Stromal cell of bone marrow (primary cell): Measurements from ENCODE around the gene ATXN7L3B.

Source experiments
- DNase-seq: peaks from one replicate; pipeline ENCODE4 v3.0.0-alpha.2; 2012; ENCODE audit warnings: low read depth

The ATXN7L3B gene

DNA sequence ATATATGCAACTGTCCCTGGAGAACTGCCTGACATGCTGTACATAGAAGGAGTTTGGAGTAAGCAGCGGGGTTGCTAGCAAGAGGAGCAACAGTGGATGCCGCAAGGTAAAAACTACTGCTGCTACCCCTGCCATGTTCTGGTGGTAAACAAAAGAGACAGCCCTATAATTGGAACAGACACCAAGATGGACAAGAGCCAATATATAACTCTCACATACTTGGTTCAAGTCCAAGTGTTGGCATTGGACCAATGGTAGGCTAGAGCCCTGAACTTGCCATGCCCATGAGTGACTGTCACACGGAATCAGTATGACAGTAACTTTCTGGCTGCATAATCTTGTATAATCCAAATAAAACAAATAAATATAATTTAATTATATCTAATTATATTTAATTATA lies 13.7 kb downstream of the ATXN7L3B start:
- no peak for DNase-seq

DNA sequence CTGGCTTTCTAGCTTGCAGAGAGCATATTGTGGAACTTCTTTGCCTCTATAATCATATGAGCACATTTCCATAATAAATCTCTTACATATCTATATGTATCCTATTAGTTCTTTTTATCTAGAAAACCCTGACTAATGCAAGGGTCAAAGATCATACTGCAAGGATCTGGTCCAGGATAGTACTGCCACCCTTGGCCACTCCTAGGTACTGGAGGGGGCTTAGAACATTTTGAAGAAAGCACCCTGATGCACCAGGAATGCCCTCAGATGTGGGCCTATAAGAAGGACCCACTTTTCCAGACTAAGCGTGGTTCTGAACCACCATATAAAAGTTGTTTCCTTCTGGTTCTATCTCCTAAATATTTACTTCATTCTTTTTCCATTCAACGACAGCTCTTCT lies 14.6 kb downstream of the ATXN7L3B start:
- DNase-seq, result no peak

DNA sequence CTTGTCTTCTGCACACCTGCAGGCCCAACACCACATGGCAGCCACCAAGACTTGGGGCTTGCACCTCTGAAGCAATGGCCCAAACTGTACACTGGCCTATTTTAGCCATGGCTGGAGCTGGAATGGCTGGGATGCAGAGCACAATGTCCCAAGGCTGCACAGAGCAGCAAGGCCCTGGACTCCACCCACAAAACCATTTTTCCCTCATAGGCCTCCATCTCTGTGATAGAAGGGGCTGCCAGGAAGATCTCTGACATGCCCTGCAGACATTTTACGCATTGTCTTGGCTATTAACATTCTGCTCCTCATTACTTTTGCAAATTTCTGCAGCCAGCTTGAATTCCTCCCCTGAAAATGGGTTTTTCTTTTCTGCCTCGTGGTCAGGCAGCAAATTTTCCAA lies 22.1 kb downstream of the ATXN7L3B start:
- no peak for DNase-seq

DNA sequence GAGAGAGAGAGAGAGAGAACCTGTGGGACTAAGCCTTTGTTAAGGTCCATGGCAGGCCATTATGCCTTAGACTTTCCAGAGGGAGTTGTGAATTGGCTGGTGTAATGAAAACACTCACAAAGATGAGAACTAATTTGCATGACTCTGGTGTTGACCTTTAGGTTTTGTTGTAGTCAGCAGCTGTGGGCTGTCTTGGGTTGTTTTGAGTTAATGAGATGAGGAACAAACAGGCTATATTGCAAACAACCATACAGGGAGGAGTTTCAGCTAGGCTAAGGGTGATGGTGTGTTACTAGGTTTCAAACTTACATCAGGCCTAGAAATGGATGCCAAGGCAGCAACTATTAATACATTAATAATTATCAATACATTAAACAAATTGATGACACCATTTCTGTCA lies 26.3 kb downstream of the ATXN7L3B start:
- no peak for DNase-seq

DNA sequence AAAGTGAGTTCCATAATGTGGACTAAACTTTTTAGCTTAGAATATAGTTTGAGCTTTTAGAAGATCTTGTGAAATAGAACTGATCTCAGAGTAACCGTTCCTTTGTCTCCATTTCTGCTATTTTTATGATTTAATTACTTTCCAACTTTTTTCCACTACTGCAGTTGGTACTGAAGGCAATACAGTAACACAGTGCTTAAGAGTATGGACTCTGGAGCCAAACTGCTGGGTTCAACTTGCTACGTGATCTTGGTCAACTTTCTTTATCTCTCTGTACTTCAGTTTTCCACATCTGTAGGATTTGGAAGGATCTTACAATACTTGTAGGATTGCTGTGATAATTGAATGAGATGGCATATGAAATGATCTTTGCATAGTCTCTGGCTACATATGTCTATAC lies 40.9 kb downstream of the ATXN7L3B start:
- no peak for DNase-seq

DNA sequence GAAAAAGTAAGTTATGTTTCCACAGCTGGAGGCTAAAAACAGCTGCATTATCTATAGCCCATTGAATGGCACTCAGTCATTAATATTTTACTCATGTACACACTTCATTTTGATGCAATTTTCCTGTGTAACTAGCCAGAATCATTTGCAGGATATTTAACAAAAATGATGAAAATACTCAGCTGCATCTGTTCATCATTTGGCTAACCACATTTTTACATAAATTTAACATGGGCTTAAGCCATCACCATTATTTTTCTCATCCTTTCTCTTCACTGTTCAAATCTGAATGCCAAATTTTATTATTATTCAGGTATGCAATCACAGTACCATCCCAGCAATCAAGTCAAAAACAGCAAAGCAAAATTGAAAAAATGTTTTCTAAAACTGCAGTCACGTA lies 41.8 kb downstream of the ATXN7L3B start:
- no peak for DNase-seq

DNA sequence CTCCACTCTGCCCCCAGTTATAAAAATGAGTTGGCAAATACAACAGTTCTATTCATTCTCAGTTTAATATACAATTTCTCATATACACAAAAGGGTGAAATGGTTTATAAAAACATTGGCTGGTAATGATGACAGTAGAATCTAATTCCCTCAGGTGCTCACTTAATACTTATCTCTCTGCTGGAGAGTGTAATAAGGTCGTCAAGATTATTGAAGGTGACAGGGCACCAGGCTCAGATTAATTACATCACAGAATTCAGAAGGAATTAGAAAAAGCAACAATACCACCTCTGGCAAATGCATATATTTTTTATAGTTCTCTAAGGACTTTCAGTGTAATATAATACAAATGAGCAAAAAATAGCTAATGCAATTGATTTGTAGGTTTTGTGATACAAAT lies 42.3 kb downstream of the ATXN7L3B start:
- no peak for DNase-seq

DNA sequence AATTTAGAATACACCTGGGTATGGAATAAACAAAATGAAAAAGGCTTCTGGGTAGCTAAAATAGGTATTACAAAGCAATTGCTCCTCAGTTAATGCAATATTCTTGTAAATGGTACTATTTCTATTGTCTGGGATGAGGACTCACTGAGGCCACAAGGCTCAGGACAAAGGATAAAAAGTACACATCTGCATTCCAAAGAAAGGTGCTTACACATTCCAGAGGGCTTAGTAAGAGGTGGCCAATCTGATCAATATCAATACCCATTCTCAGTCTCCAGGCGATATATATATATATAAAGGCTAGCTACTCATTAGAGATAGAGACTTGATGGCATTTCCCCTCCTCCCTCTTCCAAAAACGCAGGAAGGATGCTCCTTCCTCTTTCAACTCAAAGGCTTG lies 43.8 kb downstream of the ATXN7L3B start:
- DNase-seq, result no peak

DNA sequence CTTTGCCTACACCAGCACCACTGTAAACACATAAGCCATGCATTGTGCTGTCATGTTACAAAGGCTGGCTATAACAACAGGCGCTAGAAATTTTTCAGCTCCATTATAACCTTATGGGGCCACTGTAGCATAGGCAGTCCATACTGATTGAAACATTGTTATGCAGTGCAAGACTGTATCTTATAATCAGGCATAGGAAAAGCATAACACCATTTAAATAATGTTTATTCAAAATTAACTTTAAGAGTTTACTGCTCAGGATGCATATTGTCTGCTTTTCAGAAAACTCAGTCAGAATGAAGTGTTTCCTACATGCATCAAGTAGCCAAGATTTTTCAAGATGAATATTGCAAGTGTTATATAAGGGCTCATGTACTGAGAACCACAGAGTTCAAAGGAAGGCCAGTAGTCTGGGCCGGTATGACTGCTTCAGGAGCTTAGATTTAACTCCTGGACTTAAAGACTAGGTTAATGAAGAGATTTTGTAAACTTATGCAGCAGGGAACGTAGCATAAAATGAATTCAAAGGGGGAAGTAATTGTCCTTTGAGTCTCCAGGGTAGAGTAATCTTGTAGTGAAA lies 46.9 kb downstream of the ATXN7L3B start:
- DNase-seq, result no peak

DNA sequence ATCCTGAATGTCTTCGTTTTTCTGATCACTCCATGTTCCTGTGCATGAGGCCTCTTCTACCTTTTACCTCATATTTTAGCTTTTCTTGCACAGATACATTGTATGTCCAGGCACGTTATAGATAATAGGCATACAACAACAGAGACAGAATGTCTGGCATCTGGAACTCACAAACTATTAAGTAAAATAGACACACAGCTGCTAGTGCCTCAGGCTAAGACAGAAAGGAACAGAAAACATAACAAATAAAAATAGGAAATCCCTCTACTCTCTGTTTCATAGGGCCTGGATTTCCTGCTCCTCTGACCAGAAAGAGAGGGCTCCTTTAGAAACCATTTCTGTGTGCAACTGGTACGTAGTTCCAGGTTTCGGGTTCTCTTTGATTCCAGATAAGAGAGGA lies 48.6 kb downstream of the ATXN7L3B start:
- no peak for DNase-seq
